K562 (cell line): ENCODE results near the gene BEST3. TPM values are rescaled to one million over a fixed set of nuclear protein-coding genes. Genes with fewer than 3 reads are reported as not detected.

Experiments
- ATF1 ChIP-seq, 2 experiments: fragments of 450-650 bp in 1 of 2; IDR thresholded peaks; 2 replicates each; pipeline ENCODE4 v1.6.1; 2016; ENCODE audit warnings: missing compliant biosample characterization in 1 of 2, missing genetic modification characterization in 1 of 2
- C11orf30 ChIP-seq: fragments of 450-650 bp; IDR thresholded peaks from 2 replicates; pipeline ENCODE4 v1.6.1; 2016; ENCODE audit warnings: low read depth, mild to moderate bottlenecking
- ELF4 ChIP-seq: fragments of 450-650 bp; formaldehyde crosslinking; IDR thresholded peaks from 2 replicates; pipeline ENCODE4 v1.4.0; 2022; ENCODE audit warnings: missing genetic modification characterization
- KAT8 ChIP-seq: fragments of 450-650 bp; IDR thresholded peaks from 2 replicates; pipeline ENCODE4 v1.6.1; 2016; ENCODE audit warnings: low read depth, mild to moderate bottlenecking
- POLR2B ChIP-seq: fragments of 450-650 bp; IDR thresholded peaks from 2 replicates; pipeline ENCODE4 v1.6.1; 2018; ENCODE audit warnings: low read depth; ENCODE audit not compliant: partially characterized antibody
- POLR2H ChIP-seq: IDR thresholded peaks from 2 replicates; pipeline ENCODE4 v1.6.1; 2016; ENCODE audit warnings: missing genetic modification characterization, low read depth, mild to moderate bottlenecking, control low read depth, missing compliant biosample characterization, moderate library complexity
- RCOR1 ChIP-seq, 2 experiments: IDR thresholded peaks; 2 replicates each; pipeline ENCODE4 v1.6.1; 2012; ENCODE audit warnings: low read depth in 2 of 2, low read length in 2 of 2, borderline replicate concordance in 1 of 2, improper control_type of control experiment in 1 of 2
- SMARCA4 ChIP-seq: fragments of 450-650 bp; IDR thresholded peaks from 2 replicates; pipeline ENCODE4 v1.6.1; 2016
- SP1 ChIP-seq: sonication (generic); formaldehyde crosslinking; IDR thresholded peaks from 2 replicates; pipeline ENCODE4 v1.8.1; 2022; ENCODE audit warnings: mild to moderate bottlenecking, missing genetic modification reagents
- TEAD4 ChIP-seq, 2 experiments: sonication (generic) in 1 of 2; formaldehyde crosslinking in 1 of 2; IDR thresholded peaks; 2 replicates each; pipeline versions ENCODE4 v1.6.1 to v1.8.0; 2012 to 2022; ENCODE audit warnings: borderline replicate concordance in 1 of 2, inconsistent platforms in 1 of 2, low read length in 1 of 2, mild to moderate bottlenecking in 1 of 2, missing genetic modification reagents in 1 of 2
- ZNF134 ChIP-seq: fragments of 250-450 bp; sonication (Bioruptor Pico); conservative IDR thresholded peaks from 2 replicates; pipeline ENCODE4 v1.4.0; 2020
- ZNF232 ChIP-seq: sonication (generic); formaldehyde crosslinking; IDR thresholded peaks from 2 replicates; pipeline ENCODE4 v1.8.0; 2022; ENCODE audit warnings: mild to moderate bottlenecking, missing genetic modification reagents
- ZNF263 ChIP-seq: sonication (generic); formaldehyde crosslinking; IDR thresholded peaks from 2 replicates; pipeline ENCODE4 v1.8.0; 2022; ENCODE audit warnings: mild to moderate bottlenecking, missing genetic modification reagents, borderline replicate concordance
- ZNF3 ChIP-seq: fragments of 250-450 bp; sonication (Bioruptor Pico); IDR thresholded peaks from 2 replicates; pipeline ENCODE4 v1.5.0; 2021; ENCODE audit warnings: mild to moderate bottlenecking, moderate library complexity
- ZNF75A ChIP-seq: fragments of 450-650 bp; formaldehyde crosslinking; IDR thresholded peaks from 2 replicates; pipeline ENCODE4 v1.4.0; 2020; ENCODE audit warnings: mild to moderate bottlenecking
- polyA plus RNA-seq, 8 experiments: library from polyadenylated mRNA; depleted of rRNA in 4 of 8; stranded (reverse) in 5 of 8; unstranded in 3 of 8; fragments of >200 nt; fragmentation: Nextera tagmentation in 2 of 8; fragmentation: Illumina TruSeq in 1 of 8; extraction: Ambion mirVana in 2 of 8; extraction: Trizol in 1 of 8; gene quantifications; 2 replicates each; pipeline versions ENCODE4 v1.2.1 to v1.2.3, GENCODE V29; 2011 to 2014; ENCODE audit warnings: inconsistent platforms in 1 of 8, missing spikeins in 1 of 8
- total RNA-seq, 7 experiments: library from RNA; depleted of rRNA in 6 of 7; stranded (reverse); fragments of >200 nt in 6 of 7; fragmentation: Illumina TruSeq in 2 of 7; extraction: Trizol in 2 of 7; gene quantifications; 2 replicates each; pipeline versions ENCODE4 v1.2.1 to v1.2.3, GENCODE V29; 2011 to 2021; ENCODE audit warnings: low replicate concordance in 1 of 7
- TF ChIP-seq, protein P1 (sequence below): fragments of 450-650 bp; formaldehyde crosslinking; IDR thresholded peaks from 2 replicates; pipeline ENCODE4 v1.4.0; 2022; ENCODE audit warnings: mild to moderate bottlenecking, moderate library complexity
- TF ChIP-seq, protein P2 (sequence below): sonication (generic); IDR thresholded peaks from 2 replicates; pipeline ENCODE4 v1.6.1; 2016
- TF ChIP-seq, protein P3 (sequence below): fragments of 450-650 bp; IDR thresholded peaks from 2 replicates; pipeline ENCODE4 v1.6.1; 2016; ENCODE audit warnings: low read depth, mild to moderate bottlenecking, moderate library complexity

BEST3 gene
- total and polyA plus RNA-seq, 9 of the 15 experiments (the other 6 are each of a cell fraction or from before 2014, with no cell fraction given): 0.15 TPM; not detected in 8

DNA sequence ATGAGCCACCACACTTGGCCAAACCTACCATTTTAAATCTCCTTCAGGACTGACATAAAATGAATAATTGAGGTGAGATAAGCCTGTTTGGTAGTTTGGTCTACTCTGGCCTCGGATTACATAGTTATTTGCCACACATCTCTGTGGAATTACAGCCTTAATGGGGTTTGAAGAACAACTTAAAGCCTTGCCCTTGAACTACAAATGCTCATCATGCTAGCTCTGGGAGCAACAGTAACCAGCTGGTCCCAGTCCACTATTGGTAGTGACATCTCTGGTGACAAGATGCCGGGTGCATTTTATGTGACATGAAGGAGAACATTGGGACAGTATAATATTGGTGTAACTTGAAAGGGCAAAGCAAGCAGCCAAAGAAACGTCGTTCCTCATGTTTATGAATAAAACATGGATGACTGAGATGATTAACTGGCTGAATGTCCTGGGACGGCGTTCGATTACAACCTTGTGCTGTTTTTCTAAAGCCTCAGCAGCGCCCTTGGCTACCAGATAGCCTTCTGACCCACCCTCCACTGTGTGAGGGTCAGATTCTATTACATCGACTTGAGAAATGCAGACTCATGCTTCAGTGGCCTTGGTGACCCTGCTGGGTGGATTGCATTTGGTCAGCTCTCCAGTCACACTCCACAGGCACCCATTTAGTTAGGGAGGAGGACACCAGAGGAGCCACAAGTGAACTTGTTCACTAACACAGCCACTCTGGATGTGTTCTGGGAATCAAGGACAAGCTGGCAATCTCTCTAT, 41.5 kb downstream of the BEST3 start (continued):
- TF ChIP-seq SP1 (0 out of 2 replicates have a peak, but pooled peaks have one; percentile 26), ATF1 (CRISPR knock-in tag; IDR thresholded peaks at IDR 0.05) (no peak), ATF1 (tag; IDR thresholded peaks at IDR 0.05) (peak; percentile 46; the same call in 1 of the 2 replicates), POLR2H (tag) (no peak), SMARCA4 (peak; percentile 81), ZNF3 (CRISPR knock-in tag) (no peak), C11orf30 (peak; percentile 96), RCOR1 (IDR thresholded peaks at IDR 0.05; ENCODE audit: borderline replicate concordance in 1 of 2, low read depth in 2 of 2, low read length in 2 of 2) (peak; percentile 37 to 88; a peak in 3 of 4 replicates), TEAD4 (IDR thresholded peaks at IDR 0.05; ENCODE audit: low read length) (0 out of 2 replicates have a peak, but pooled peaks have one; percentile 28), TEAD4 (CRISPR knock-in tag; IDR thresholded peaks at IDR 0.05; ENCODE audit: borderline replicate concordance) (no peak), ELF4 (CRISPR knock-in tag) (0 out of 2 replicates have a peak, but pooled peaks have one; percentile 47), ZNF232 (no peak), ZNF75A (CRISPR knock-in tag) (0 out of 2 replicates have a peak, but pooled peaks have one; percentile 29), ZNF134 (no peak), KAT8 (no peak), ZNF263 (CRISPR knock-in tag) (0 out of 2 replicates have a peak, but pooled peaks have one; percentile 41), POLR2B (no peak)
- TF ChIP-seq, protein P1, sequence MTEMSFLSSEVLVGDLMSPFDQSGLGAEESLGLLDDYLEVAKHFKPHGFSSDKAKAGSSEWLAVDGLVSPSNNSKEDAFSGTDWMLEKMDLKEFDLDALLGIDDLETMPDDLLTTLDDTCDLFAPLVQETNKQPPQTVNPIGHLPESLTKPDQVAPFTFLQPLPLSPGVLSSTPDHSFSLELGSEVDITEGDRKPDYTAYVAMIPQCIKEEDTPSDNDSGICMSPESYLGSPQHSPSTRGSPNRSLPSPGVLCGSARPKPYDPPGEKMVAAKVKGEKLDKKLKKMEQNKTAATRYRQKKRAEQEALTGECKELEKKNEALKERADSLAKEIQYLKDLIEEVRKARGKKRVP (CRISPR knock-in tag): peak; percentile 35; the same call in 1 of the 2 replicates
- TF ChIP-seq, protein P2, sequence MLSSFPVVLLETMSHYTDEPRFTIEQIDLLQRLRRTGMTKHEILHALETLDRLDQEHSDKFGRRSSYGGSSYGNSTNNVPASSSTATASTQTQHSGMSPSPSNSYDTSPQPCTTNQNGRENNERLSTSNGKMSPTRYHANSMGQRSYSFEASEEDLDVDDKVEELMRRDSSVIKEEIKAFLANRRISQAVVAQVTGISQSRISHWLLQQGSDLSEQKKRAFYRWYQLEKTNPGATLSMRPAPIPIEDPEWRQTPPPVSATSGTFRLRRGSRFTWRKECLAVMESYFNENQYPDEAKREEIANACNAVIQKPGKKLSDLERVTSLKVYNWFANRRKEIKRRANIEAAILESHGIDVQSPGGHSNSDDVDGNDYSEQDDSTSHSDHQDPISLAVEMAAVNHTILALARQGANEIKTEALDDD: peak; percentile 87
- TF ChIP-seq, protein P3, sequence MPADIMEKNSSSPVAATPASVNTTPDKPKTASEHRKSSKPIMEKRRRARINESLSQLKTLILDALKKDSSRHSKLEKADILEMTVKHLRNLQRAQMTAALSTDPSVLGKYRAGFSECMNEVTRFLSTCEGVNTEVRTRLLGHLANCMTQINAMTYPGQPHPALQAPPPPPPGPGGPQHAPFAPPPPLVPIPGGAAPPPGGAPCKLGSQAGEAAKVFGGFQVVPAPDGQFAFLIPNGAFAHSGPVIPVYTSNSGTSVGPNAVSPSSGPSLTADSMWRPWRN: no peak
